ENCODE data around the gene ZNF326.

Gene ZNF326

GRCh38 chr1:89953929-89954328 lies 41.0 kb upstream of the ZNF326 start:
- Histone ChIP-seq H3F3A (ENCODE audit: insufficient read depth) (no peaks in the 10 kb centered on the region), H3K4me2 (ENCODE audit: low read depth, low read length, poor library complexity, severe bottlenecking) (no peak overlapping the region), H3K9ac (ENCODE audit: low read length) (no peak overlapping the region), H3K27me3 (ENCODE audit: low read length) (no peaks in the 10 kb centered on the region), H3K9me2 (replicated peaks; ENCODE audit: insufficient read depth, low read length) (no peaks in the 10 kb centered on the region), H2AFZ (ENCODE audit: low read depth, low read length, severe bottlenecking) (no peak overlapping the region), H3K9me3 (ENCODE audit: insufficient read depth, low read length) (no peaks in the 10 kb centered on the region), H4K20me1 (ENCODE audit: low read depth, low read length) (no peaks in the 10 kb centered on the region), H3K4me3 (ENCODE audit: insufficient read depth, low read length, poor library complexity, severe bottlenecking) (no peak overlapping the region), H3K79me2 (ENCODE audit: insufficient read depth, low read length) (no peaks in the 10 kb centered on the region), H3K36me3 (ENCODE audit: low read length) (no peaks in the 10 kb centered on the region), H3K27ac (ENCODE audit: low read depth, low read length) (no peak overlapping the region)
- TF ChIP-seq CTCF (IDR thresholded peaks at IDR 0.05; ENCODE audit: insufficient read depth, low read length, poor library complexity, severe bottlenecking): no peak
- no peak for TF ChIP-seq EZH2phosphoT487 (conservative IDR thresholded peaks at IDR 0.05; ENCODE audit: low read length)

GRCh38 chr1:89954401-89954800 lies 40.5 kb upstream of the ZNF326 start:
- Histone ChIP-seq H3K27ac (ENCODE audit: low read depth, low read length) (no peak overlapping the region), H3K27me3 (ENCODE audit: low read length) (no peaks in the 10 kb centered on the region), H3K36me3 (ENCODE audit: low read length) (no peaks in the 10 kb centered on the region), H3K9me3 (ENCODE audit: insufficient read depth, low read length) (no peaks in the 10 kb centered on the region), H3K4me2 (ENCODE audit: low read depth, low read length, poor library complexity, severe bottlenecking) (no peak overlapping the region), H3F3A (ENCODE audit: insufficient read depth) (no peaks in the 10 kb centered on the region), H4K20me1 (ENCODE audit: low read depth, low read length) (no peaks in the 10 kb centered on the region), H3K79me2 (ENCODE audit: insufficient read depth, low read length) (no peaks in the 10 kb centered on the region), H3K9ac (ENCODE audit: low read length) (no peak overlapping the region), H2AFZ (ENCODE audit: low read depth, low read length, severe bottlenecking) (no peak overlapping the region), H3K4me3 (ENCODE audit: insufficient read depth, low read length, poor library complexity, severe bottlenecking) (no peak overlapping the region), H3K9me2 (replicated peaks; ENCODE audit: insufficient read depth, low read length) (no peaks in the 10 kb centered on the region)
- no peak for TF ChIP-seq CTCF (IDR thresholded peaks at IDR 0.05; ENCODE audit: insufficient read depth, low read length, poor library complexity, severe bottlenecking)
- TF ChIP-seq EZH2phosphoT487 (conservative IDR thresholded peaks at IDR 0.05; ENCODE audit: low read length): no peak

GRCh38 chr1:89955311-89956205 lies 39.4 kb upstream of the ZNF326 start:
- TF ChIP-seq EZH2phosphoT487 (conservative IDR thresholded peaks at IDR 0.05; ENCODE audit: low read length): no peak
- TF ChIP-seq CTCF (IDR thresholded peaks at IDR 0.05; ENCODE audit: insufficient read depth, low read length, poor library complexity, severe bottlenecking): no peak
- no peaks in the 10 kb centered on the region for H3K27me3 ChIP-seq (ENCODE audit: low read length)
- no peaks in the 10 kb centered on the region for H3K79me2 ChIP-seq (ENCODE audit: insufficient read depth, low read length)
- H3K9ac ChIP-seq (ENCODE audit: low read length): no peak overlapping the region
- no peak overlapping the region for H3K4me3 ChIP-seq (ENCODE audit: insufficient read depth, low read length, poor library complexity, severe bottlenecking)
- H3K9me3 ChIP-seq (ENCODE audit: insufficient read depth, low read length): no peaks in the 10 kb centered on the region
- no peak overlapping the region for H3K4me2 ChIP-seq (ENCODE audit: low read depth, low read length, poor library complexity, severe bottlenecking)
- no peak overlapping the region for H3K27ac ChIP-seq (ENCODE audit: low read depth, low read length)
- H3K36me3 ChIP-seq (ENCODE audit: low read length): no peaks in the 10 kb centered on the region
- H2AFZ ChIP-seq (ENCODE audit: low read depth, low read length, severe bottlenecking): no peak overlapping the region
- no peaks in the 10 kb centered on the region for H3K9me2 ChIP-seq (replicated peaks; ENCODE audit: insufficient read depth, low read length)
- no peaks in the 10 kb centered on the region for H3F3A ChIP-seq (ENCODE audit: insufficient read depth)
- no peaks in the 10 kb centered on the region for H4K20me1 ChIP-seq (ENCODE audit: low read depth, low read length)
